Liver (tissue), 3 donors: Measurements from ENCODE around the gene GOSR2.

Source experiments
- ATF3 ChIP-seq: IDR thresholded peaks from 2 replicates; pipeline ENCODE4 v1.6.1; 2016; ENCODE audit warnings: antibody characterized with exemption
- CTCF ChIP-seq: fragments of 150-350 bp; IDR thresholded peaks from 2 replicates; pipeline ENCODE4 v1.5.1; 2017; ENCODE audit warnings: improper control_type of control experiment, low read depth, low read length; ENCODE audit not compliant: missing input control
- EGR1 ChIP-seq, 2 donors: IDR thresholded peaks; 2 replicates each; pipeline ENCODE4 v1.6.1; 2016 to 2018; ENCODE audit warnings: antibody characterized with exemption in 2 of 2, low read depth in 2 of 2
- FOXA1 ChIP-seq: IDR thresholded peaks from 2 replicates; pipeline ENCODE4 v1.6.1; 2016; ENCODE audit warnings: antibody characterized with exemption
- HNF4A ChIP-seq, 2 donors: conservative IDR thresholded peaks; 2 replicates each; pipeline ENCODE4 v1.6.1; 2016; ENCODE audit warnings: antibody characterized with exemption in 2 of 2, mild to moderate bottlenecking in 2 of 2
- RAD21 ChIP-seq, 2 donors: IDR thresholded peaks; 2 replicates each; pipeline ENCODE4 v1.6.1; 2016; ENCODE audit warnings: antibody characterized with exemption in 2 of 2, mild to moderate bottlenecking in 2 of 2
- REST ChIP-seq: IDR thresholded peaks from 2 replicates; pipeline ENCODE4 v1.6.1; 2016; ENCODE audit warnings: antibody characterized with exemption, mild to moderate bottlenecking
- TF ChIP-seq, protein P1 (sequence below): IDR thresholded peaks from 2 replicates; pipeline ENCODE4 v1.6.1; 2016; ENCODE audit warnings: antibody characterized with exemption
- donor health status: healthy.
- donor health status: healthy.

GRCh38 chr17:46974086-46974485 is 51.1 kb downstream of the GOSR2 start:
- no peak for TF ChIP-seq CTCF
- TF ChIP-seq RAD21 (IDR thresholded peaks at IDR 0.05) = no peak
- no peak for TF ChIP-seq REST
- no peak for TF ChIP-seq HNF4A (conservative IDR thresholded peaks at IDR 0.05)
- no peak for TF ChIP-seq FOXA1
- TF ChIP-seq, protein P1, sequence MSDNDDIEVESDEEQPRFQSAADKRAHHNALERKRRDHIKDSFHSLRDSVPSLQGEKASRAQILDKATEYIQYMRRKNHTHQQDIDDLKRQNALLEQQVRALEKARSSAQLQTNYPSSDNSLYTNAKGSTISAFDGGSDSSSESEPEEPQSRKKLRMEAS = no peak
- no peak for TF ChIP-seq EGR1 (IDR thresholded peaks at IDR 0.05; ENCODE audit: low read depth in 2 of 2)
- no peak for TF ChIP-seq ATF3
